Neural cell (in vitro differentiated cells): Measurements from ENCODE around the gene JMJD8. TPM values are rescaled to one million over a fixed set of nuclear protein-coding genes. Genes with fewer than 3 reads are reported as not detected.
"Not testable (repeated sequence)": the region's sequence is repeated elsewhere in the genome, so short reads cannot be mapped to it uniquely, and the experiment has no call there.

Source experiments
- H2AFZ ChIP-seq: fragments of 200-600, 300-800 bp; sonication (generic), shearing (Covaris generic); 2 replicates; pipeline ENCODE4 v1.6.0; 2014; ENCODE audit warnings: low read depth, mild to moderate bottlenecking, antibody characterized with exemption, low read length, moderate library complexity
- H3F3A ChIP-seq: fragments of 200-600 bp; shearing (Covaris generic); 2 replicates; pipeline ENCODE4 v1.6.1; 2016; ENCODE audit warnings: mild to moderate bottlenecking, moderate library complexity, mixed read lengths, antibody characterized with exemption, low read length; ENCODE audit not compliant: insufficient read depth, poor library complexity, severe bottlenecking
- H3K27ac ChIP-seq: fragments of 200-600, 300-800 bp; sonication (generic), shearing (Covaris generic); 2 replicates; pipeline ENCODE4 v1.5.1; 2014; ENCODE audit warnings: mild to moderate bottlenecking, low read length, moderate library complexity
- H3K27me3 ChIP-seq: fragments of 300-800, 200-600 bp; sonication (generic), shearing (Covaris generic); 2 replicates; pipeline ENCODE4 v1.6.0; 2014; ENCODE audit warnings: mild to moderate bottlenecking, low read depth, low read length, moderate library complexity; ENCODE audit not compliant: insufficient read depth
- H3K36me3 ChIP-seq: fragments of 300-800, 200-600 bp; sonication (generic), shearing (Covaris generic); 2 replicates; pipeline ENCODE4 v1.5.1; 2014; ENCODE audit warnings: mild to moderate bottlenecking, antibody characterized with exemption, low read length, moderate library complexity; ENCODE audit not compliant: insufficient read depth
- H3K4me2 ChIP-seq: fragments of 300-800, 200-600 bp; sonication (generic), shearing (Covaris generic); 2 replicates; pipeline ENCODE4 v1.6.0; 2014; ENCODE audit warnings: mild to moderate bottlenecking, low read length
- H3K4me3 ChIP-seq: fragments of 300-800, 200-600 bp; sonication (generic), shearing (Covaris generic); 2 replicates; pipeline ENCODE4 v1.5.1; 2014; ENCODE audit warnings: mild to moderate bottlenecking, low read length, moderate library complexity
- H3K79me2 ChIP-seq: fragments of 200-600 bp; shearing (Covaris generic); replicated peaks from 2 replicates; pipeline ENCODE4 v1.6.0; 2014; ENCODE audit warnings: mild to moderate bottlenecking, low read length, moderate library complexity; ENCODE audit not compliant: insufficient read depth
- H3K9ac ChIP-seq: fragments of 300-800, 200-600 bp; sonication (generic), shearing (Covaris generic); 2 replicates; pipeline ENCODE4 v1.6.1; 2016; ENCODE audit warnings: mild to moderate bottlenecking, low read length, mixed read lengths
- H3K9me2 ChIP-seq: fragments of 200-600 bp; shearing (Covaris generic); 2 replicates; pipeline ENCODE4 v1.6.1; 2016; ENCODE audit warnings: mild to moderate bottlenecking, low read length, mixed read lengths; ENCODE audit not compliant: insufficient read depth
- H3K9me3 ChIP-seq: fragments of 200-600, 300-800 bp; sonication (generic), shearing (Covaris generic); 2 replicates; pipeline ENCODE4 v1.6.1; 2016; ENCODE audit warnings: mild to moderate bottlenecking, mixed run types, low read length, moderate library complexity, mixed read lengths
- H4K20me1 ChIP-seq: fragments of 200-600 bp; shearing (Covaris generic); 2 replicates; pipeline ENCODE4 v1.6.1; 2016; ENCODE audit warnings: mild to moderate bottlenecking, mixed run types; ENCODE audit not compliant: insufficient read depth
- CTCF ChIP-seq: fragments of 450-650 bp; IDR thresholded peaks from 2 replicates; pipeline ENCODE4 v1.5.1; 2014; ENCODE audit warnings: antibody characterized with exemption, mild to moderate bottlenecking, moderate library complexity; ENCODE audit not compliant: poor library complexity, severe bottlenecking
- EP300 ChIP-seq: fragments of 450-650 bp; conservative IDR thresholded peaks from 2 replicates; pipeline ENCODE4 v1.6.1; 2014; ENCODE audit warnings: antibody characterized with exemption, mild to moderate bottlenecking, moderate library complexity; ENCODE audit not compliant: poor library complexity, severe bottlenecking
- EZH2 ChIP-seq: fragments of 200-600, 300-800 bp; shearing (Covaris generic), sonication (generic); IDR thresholded peaks from 2 replicates; pipeline ENCODE4 v1.6.1; 2014; ENCODE audit warnings: antibody characterized with exemption, low read length, borderline replicate concordance, mild to moderate bottlenecking; ENCODE audit not compliant: insufficient read depth, poor library complexity, severe bottlenecking
- MXI1 ChIP-seq: fragments of 450-650 bp; conservative IDR thresholded peaks from 2 replicates; pipeline ENCODE4 v1.6.1; 2014; ENCODE audit warnings: antibody characterized with exemption, mild to moderate bottlenecking; ENCODE audit not compliant: poor library complexity, severe bottlenecking
- POLR2AphosphoS5 ChIP-seq: IDR thresholded peaks from 2 replicates; pipeline ENCODE4 v1.6.1; 2012
- RAD21 ChIP-seq: fragments of 450-650 bp; conservative IDR thresholded peaks from 2 replicates; pipeline ENCODE4 v1.6.1; 2014; ENCODE audit warnings: antibody characterized with exemption, mild to moderate bottlenecking, moderate library complexity
- SMC3 ChIP-seq: fragments of 450-650 bp; conservative IDR thresholded peaks from 2 replicates; pipeline ENCODE4 v1.6.1; 2014; ENCODE audit warnings: antibody characterized with exemption, mild to moderate bottlenecking, moderate library complexity; ENCODE audit not compliant: poor library complexity
- TAF1 ChIP-seq: IDR thresholded peaks from 2 replicates; pipeline ENCODE4 v1.6.1; 2012; ENCODE audit warnings: low read depth
- polyA plus RNA-seq: library from polyadenylated mRNA; depleted of rRNA; stranded (reverse); fragments of >200 nt; gene quantifications from 2 replicates; pipeline ENCODE4 v1.2.3, GENCODE V29; 2014
- TF ChIP-seq, protein P1 (sequence below): IDR thresholded peaks from 2 replicates; pipeline ENCODE4 v1.6.1; 2012; ENCODE audit warnings: borderline replicate concordance

The JMJD8 gene
- polyA plus RNA-seq, 1 donor from 2014 or later = 44.7 TPM

DNA sequence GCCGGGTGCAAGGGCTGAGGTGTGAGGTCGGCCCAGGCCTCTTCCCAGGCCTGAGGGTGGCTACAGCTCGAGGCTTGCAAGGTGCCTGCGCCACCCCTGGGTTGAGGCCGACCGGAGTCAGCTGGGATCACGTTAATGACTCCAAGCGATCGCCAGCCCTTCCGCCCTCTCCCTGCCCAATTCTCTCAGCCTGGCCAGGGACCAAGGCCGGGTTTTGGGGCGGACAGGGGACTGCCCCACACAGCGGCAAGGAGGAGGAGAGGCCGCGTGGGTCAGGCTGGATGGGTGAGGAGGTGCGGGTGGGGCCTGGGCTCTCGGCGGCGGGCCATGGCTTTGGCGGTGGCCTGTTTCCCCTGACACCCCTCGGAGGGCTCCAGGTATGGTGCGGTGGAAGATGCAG lies 9.2 kb upstream of the JMJD8 start:
- no peak overlapping the region for H3K4me2 ChIP-seq
- H3F3A ChIP-seq = no peaks in the 10 kb centered on the region
- H3K27me3 ChIP-seq = peaks cover 21% of the 10 kb centered on the region
- H3K36me3 ChIP-seq = no peaks in the 10 kb centered on the region
- H2AFZ ChIP-seq = no peak overlapping the region
- H3K79me2 ChIP-seq = peaks cover 6% of the 10 kb centered on the region
- no peaks in the 10 kb centered on the region for H3K9me2 ChIP-seq
- peaks cover 3% of the 10 kb centered on the region for H4K20me1 ChIP-seq
- H3K4me3 ChIP-seq = no peak overlapping the region
- H3K9me3 ChIP-seq = no peaks in the 10 kb centered on the region
- no peak overlapping the region for H3K27ac ChIP-seq
- TF ChIP-seq EP300 (no peak), POLR2AphosphoS5 (peak; percentile 11)
- H3K9ac ChIP-seq = no peak overlapping the region

DNA sequence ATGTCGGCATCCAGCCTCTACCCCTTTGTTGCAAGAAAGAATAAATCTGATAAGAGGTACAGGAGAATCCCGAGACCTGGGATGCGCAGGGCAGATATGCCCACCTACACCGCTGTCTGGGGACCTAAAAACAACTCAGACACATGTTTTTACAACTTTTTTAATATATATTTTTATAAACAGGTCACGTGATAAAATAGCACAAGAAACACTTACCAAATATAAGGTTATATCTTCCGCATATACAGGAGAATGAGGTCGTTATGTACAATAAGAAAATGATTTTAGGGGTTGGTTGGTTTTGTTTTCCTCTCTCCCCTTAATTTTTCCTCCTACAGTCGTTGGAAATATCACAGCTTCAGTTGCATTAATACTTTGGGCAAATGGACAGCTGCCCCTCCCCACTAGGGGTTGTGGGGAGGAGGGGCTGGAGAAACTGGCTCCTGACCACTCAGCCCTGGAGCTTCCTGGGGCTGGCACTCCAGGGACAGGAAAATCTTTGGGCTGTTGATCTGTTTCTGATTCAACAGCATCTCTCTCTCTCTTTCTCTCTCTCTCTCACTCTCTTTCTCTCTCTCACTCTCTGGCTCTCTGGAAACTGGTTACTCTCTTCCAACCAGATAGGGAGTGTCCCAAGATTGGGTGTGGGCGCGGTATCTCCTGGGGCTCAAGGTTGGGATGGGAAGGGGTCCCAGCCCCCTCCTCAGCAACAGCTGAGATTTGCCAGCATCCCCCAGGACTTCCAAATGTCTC lies 8.4 kb upstream of the JMJD8 start:
- Histone ChIP-seq H3K27me3 (peaks cover 21% of the 10 kb centered on the region), H3K4me3 (no peak overlapping the region), H3K9me3 (no peaks in the 10 kb centered on the region), H3K9ac (no peak overlapping the region), H3K9me2 (no peaks in the 10 kb centered on the region), H4K20me1 (peaks cover 3% of the 10 kb centered on the region), H2AFZ (no peak overlapping the region), H3K4me2 (no peak overlapping the region), H3K36me3 (no peaks in the 10 kb centered on the region), H3F3A (no peaks in the 10 kb centered on the region), H3K79me2 (peaks cover 6% of the 10 kb centered on the region), H3K27ac (no peak overlapping the region)
- no peak for TF ChIP-seq CTCF
- TF ChIP-seq RAD21 = no peak
- no peak for TF ChIP-seq EZH2
- no peak for TF ChIP-seq TAF1
- no peak for TF ChIP-seq EP300
- TF ChIP-seq, protein P1, sequence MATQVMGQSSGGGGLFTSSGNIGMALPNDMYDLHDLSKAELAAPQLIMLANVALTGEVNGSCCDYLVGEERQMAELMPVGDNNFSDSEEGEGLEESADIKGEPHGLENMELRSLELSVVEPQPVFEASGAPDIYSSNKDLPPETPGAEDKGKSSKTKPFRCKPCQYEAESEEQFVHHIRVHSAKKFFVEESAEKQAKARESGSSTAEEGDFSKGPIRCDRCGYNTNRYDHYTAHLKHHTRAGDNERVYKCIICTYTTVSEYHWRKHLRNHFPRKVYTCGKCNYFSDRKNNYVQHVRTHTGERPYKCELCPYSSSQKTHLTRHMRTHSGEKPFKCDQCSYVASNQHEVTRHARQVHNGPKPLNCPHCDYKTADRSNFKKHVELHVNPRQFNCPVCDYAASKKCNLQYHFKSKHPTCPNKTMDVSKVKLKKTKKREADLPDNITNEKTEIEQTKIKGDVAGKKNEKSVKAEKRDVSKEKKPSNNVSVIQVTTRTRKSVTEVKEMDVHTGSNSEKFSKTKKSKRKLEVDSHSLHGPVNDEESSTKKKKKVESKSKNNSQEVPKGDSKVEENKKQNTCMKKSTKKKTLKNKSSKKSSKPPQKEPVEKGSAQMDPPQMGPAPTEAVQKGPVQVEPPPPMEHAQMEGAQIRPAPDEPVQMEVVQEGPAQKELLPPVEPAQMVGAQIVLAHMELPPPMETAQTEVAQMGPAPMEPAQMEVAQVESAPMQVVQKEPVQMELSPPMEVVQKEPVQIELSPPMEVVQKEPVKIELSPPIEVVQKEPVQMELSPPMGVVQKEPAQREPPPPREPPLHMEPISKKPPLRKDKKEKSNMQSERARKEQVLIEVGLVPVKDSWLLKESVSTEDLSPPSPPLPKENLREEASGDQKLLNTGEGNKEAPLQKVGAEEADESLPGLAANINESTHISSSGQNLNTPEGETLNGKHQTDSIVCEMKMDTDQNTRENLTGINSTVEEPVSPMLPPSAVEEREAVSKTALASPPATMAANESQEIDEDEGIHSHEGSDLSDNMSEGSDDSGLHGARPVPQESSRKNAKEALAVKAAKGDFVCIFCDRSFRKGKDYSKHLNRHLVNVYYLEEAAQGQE = no peak
- no peak for TF ChIP-seq POLR2AphosphoS5
- no peak for TF ChIP-seq SMC3
- no peak for TF ChIP-seq MXI1

DNA sequence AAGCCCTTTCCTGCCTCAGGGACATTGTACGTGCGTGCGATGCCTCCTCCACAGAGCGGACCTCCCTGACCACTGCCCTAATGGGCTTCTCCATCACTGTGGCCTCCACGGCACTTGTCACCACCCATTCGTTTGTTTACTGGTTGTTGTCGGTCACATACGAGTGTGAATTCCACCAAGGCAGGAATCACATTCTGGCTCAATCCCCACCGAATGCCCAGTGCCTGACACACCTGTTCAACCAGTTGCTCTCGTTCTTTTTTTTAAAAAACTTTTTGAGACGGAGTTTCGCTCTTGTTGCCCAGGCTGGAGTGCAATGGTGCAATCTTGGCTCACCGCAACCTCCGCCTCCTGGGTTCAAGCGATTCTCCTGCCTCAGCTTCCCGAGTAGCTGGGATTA lies 7.1 kb upstream of the JMJD8 start:
- H3K9ac ChIP-seq, H3K9me3 ChIP-seq, H3K36me3 ChIP-seq, H2AFZ ChIP-seq, H3F3A ChIP-seq, H3K27ac ChIP-seq, H3K79me2 ChIP-seq, H4K20me1 ChIP-seq, H3K9me2 ChIP-seq, H3K4me2 ChIP-seq, H3K4me3 ChIP-seq: not testable (repeated sequence)
- peaks cover 19% of the 10 kb centered on the region for H3K27me3 ChIP-seq
